HEK293 (cell line): ENCODE measurements around the gene SPO11.

Source experiments
- CTCF ChIA-PET: fragments of 350-600 bp; formaldehyde crosslinking; extraction: SDS; loops from one replicate; lab custom pipeline; 2021; ENCODE audit warnings: antibody characterized with exemption; lab: Yijun Ruan, JAX
- POLR2A ChIA-PET: fragments of 300-600 bp; formaldehyde crosslinking; extraction: SDS; loops from one replicate; lab custom pipeline; 2020; ENCODE audit warnings: antibody characterized with exemption, inconsistent platforms; lab: Yijun Ruan, JAX
- H3K27ac ChIP-seq: fragments of 200-500 bp; sonication (Bioruptor generic); 2 replicates; pipeline ENCODE4 v1.5.1; 2014; ENCODE audit warnings: low read depth, low read length, control low read depth, inconsistent platforms; ENCODE audit errors: extremely low read depth
- H3K36me3 ChIP-seq, 2 experiments: fragments of 200-500 bp in 1 of 2; sonication (Bioruptor generic) in 1 of 2; 1 replicate in 1 of 2; 2 replicates in 1 of 2; pipeline ENCODE4 v1.5.1; 2014 to 2017; ENCODE audit warnings: inconsistent platforms in 2 of 2, low read length in 2 of 2; ENCODE audit not compliant: control insufficient read depth in 2 of 2, insufficient read depth in 1 of 2
- H3K4me1 ChIP-seq: fragments of 200-500 bp; sonication (Bioruptor generic); 2 replicates; pipeline ENCODE4 v1.5.1; 2014; ENCODE audit warnings: mild to moderate bottlenecking, low read length, inconsistent platforms; ENCODE audit not compliant: control insufficient read depth, insufficient read depth
- H3K4me3 ChIP-seq: 2 replicates; pipeline ENCODE4 v1.5.1; 2011; ENCODE audit warnings: low read depth, mild to moderate bottlenecking, control low read depth, low read length, moderate library complexity
- H3K9me3 ChIP-seq: fragments of 200-500 bp; sonication (Bioruptor generic); 2 replicates; pipeline ENCODE4 v1.5.1; 2014; ENCODE audit warnings: low read depth, low read length, inconsistent platforms; ENCODE audit not compliant: control insufficient read depth, insufficient read depth
- BCL11A ChIP-seq: fragments of 450-650 bp; formaldehyde crosslinking; IDR thresholded peaks from 2 replicates; pipeline ENCODE4 v1.5.1; 2016; ENCODE audit warnings: low read depth, missing biosample characterization, missing genetic modification characterization
- GLIS2 ChIP-seq: fragments of 450-650 bp; formaldehyde crosslinking; IDR thresholded peaks from 2 replicates; pipeline ENCODE4 v1.5.1; 2016; ENCODE audit warnings: missing biosample characterization, missing genetic modification characterization
- KLF1 ChIP-seq: fragments of 450-650 bp; formaldehyde crosslinking; IDR thresholded peaks from 2 replicates; pipeline ENCODE4 v1.5.1; 2016; ENCODE audit warnings: missing biosample characterization, missing genetic modification characterization
- SCRT2 ChIP-seq: fragments of 450-650 bp; formaldehyde crosslinking; IDR thresholded peaks from 2 replicates; pipeline ENCODE4 v1.5.1; 2016; ENCODE audit warnings: missing biosample characterization, missing genetic modification characterization
- TRIM28 ChIP-seq: IDR thresholded peaks from 2 replicates; pipeline ENCODE4 v1.6.1; 2011; ENCODE audit warnings: low read length, control low read depth, borderline replicate concordance
- ZNF132 ChIP-seq: fragments of 450-650 bp; formaldehyde crosslinking; IDR thresholded peaks from 2 replicates; pipeline ENCODE4 v1.5.1; 2017; ENCODE audit warnings: missing biosample characterization, missing genetic modification characterization, borderline replicate concordance
- ZNF174 ChIP-seq: fragments of 450-650 bp; formaldehyde crosslinking; IDR thresholded peaks from 2 replicates; pipeline ENCODE4 v1.5.0; 2017; ENCODE audit warnings: missing biosample characterization, mild to moderate bottlenecking, missing genetic modification characterization
- ZNF19 ChIP-seq: fragments of 450-650 bp; formaldehyde crosslinking; IDR thresholded peaks from 2 replicates; pipeline ENCODE4; 2016; ENCODE audit warnings: missing biosample characterization, missing genetic modification characterization, low read depth
- ZNF248 ChIP-seq: fragments of 450-650 bp; formaldehyde crosslinking; IDR thresholded peaks from 2 replicates; pipeline ENCODE4 v1.5.1; 2017; ENCODE audit warnings: missing biosample characterization, missing genetic modification characterization
- ZNF37A ChIP-seq: fragments of 450-650 bp; IDR thresholded peaks from 2 replicates; pipeline ENCODE4 v1.5.1; 2018; ENCODE audit warnings: missing biosample characterization, missing genetic modification characterization
- ZNF404 ChIP-seq: fragments of 450-650 bp; formaldehyde crosslinking; IDR thresholded peaks from 2 replicates; pipeline ENCODE4 v1.5.1; 2017; ENCODE audit warnings: missing biosample characterization, missing genetic modification characterization
- ZNF558 ChIP-seq: fragments of 450-650 bp; formaldehyde crosslinking; IDR thresholded peaks from 2 replicates; pipeline ENCODE4 v1.5.1; 2016; ENCODE audit warnings: missing biosample characterization, missing genetic modification characterization
- ZNF560 ChIP-seq: fragments of 450-650 bp; formaldehyde crosslinking; IDR thresholded peaks from 2 replicates; pipeline ENCODE4 v1.5.1; 2017; ENCODE audit warnings: missing biosample characterization, missing genetic modification characterization, borderline replicate concordance
- ZNF561 ChIP-seq: fragments of 450-650 bp; IDR thresholded peaks from 2 replicates; pipeline ENCODE4 v1.5.1; 2018; ENCODE audit warnings: missing biosample characterization, missing genetic modification characterization, borderline replicate concordance
- ZNF610 ChIP-seq: fragments of 450-650 bp; formaldehyde crosslinking; IDR thresholded peaks from 2 replicates; pipeline ENCODE4 v1.5.1; 2016; ENCODE audit warnings: missing biosample characterization, missing genetic modification characterization, borderline replicate concordance
- ZNF792 ChIP-seq: fragments of 450-650 bp; formaldehyde crosslinking; IDR thresholded peaks from 2 replicates; pipeline ENCODE4 v1.5.1; 2016; ENCODE audit warnings: missing biosample characterization, missing genetic modification characterization
- TF ChIP-seq, protein P1 (sequence below): fragments of 450-650 bp; formaldehyde crosslinking; IDR thresholded peaks from 2 replicates; pipeline ENCODE4 v1.5.1; 2016; ENCODE audit warnings: missing biosample characterization, missing genetic modification characterization
- TF ChIP-seq, protein P2 (sequence below): fragments of 450-650 bp; formaldehyde crosslinking; IDR thresholded peaks from 2 replicates; pipeline ENCODE4 v1.5.1; 2016; ENCODE audit warnings: missing biosample characterization, missing genetic modification characterization, low read depth
- TF ChIP-seq, protein P3 (sequence below): fragments of 450-650 bp; formaldehyde crosslinking; IDR thresholded peaks from 2 replicates; pipeline ENCODE4 v1.5.1; 2016; ENCODE audit warnings: missing biosample characterization, missing genetic modification characterization
- TF ChIP-seq, protein P4 (sequence below): fragments of 450-650 bp; formaldehyde crosslinking; IDR thresholded peaks from 2 replicates; pipeline ENCODE4 v1.5.1; 2016; ENCODE audit warnings: missing biosample characterization, missing genetic modification characterization
- TF ChIP-seq, protein P5 (sequence below): fragments of 450-650 bp; formaldehyde crosslinking; IDR thresholded peaks from 2 replicates; pipeline ENCODE4 v1.5.1; 2016; ENCODE audit warnings: missing biosample characterization, missing genetic modification characterization, borderline replicate concordance

The SPO11 gene

DNA sequence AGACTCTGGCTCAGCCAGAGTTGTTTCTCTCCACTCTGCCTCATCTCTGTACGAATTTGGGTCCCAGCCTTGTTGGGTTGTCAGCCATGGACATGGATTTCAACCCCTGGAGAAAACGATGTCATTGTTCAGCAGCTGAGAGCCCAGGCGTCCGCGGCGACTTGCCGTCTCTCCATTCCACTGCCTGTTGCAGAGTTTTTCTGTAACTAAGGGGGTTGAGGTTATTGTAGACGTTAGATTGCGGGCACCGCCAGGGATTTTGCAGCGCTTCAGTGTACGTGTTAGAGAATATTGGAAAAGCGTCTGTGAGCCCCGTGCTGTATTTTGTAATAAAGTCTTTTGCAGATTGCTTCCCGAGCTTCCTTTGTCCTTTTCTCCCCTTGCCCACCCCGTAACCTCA, 48.5 kb downstream of the SPO11 start (continued):
- TF ChIP-seq ZNF174 (tag by site-specific recombination), result no peak
- TF ChIP-seq ZNF561 (tag by site-specific recombination), result no peak
- TF ChIP-seq ZNF558 (tag by site-specific recombination), result no peak

DNA sequence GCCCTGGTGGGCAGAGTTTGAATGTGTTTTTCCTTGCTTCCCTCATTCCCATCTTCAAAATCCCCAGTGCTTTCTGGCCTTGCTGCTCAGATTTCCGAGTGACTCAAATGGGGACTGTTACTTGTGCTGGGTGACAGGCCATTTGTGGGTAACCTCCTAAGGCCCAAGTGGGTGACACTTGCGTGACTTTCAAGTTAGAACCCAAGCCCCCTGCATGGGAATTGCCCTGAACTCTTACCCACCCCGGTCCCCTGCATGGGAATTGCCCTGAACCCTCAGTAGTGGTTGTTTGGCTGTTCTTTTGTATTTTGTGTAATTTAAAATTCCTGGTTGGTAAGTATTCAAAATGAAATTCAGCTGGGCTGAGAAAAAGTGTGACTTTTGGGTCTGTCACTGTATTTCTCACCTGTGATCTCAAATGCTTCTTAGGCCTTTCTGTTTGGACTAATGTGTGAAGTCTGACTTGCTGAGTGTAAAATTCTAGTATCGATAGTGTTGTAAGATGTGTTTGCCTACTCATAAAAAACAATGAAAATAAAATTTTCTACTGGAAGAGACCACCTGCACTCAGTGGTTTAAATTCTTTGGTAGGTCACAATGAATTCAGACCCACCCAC, 49.2 kb downstream of the SPO11 start:
- ChIA-PET CTCF (interaction anchor here (0.7 to 2.1 kb wide), 3 partner anchors 9 to 117 kb away, joined by 3 to 10 read pairs (median 4); no protein-coding TSS in a partner anchor), POLR2A (no interaction called here)
- Histone ChIP-seq H3K27ac (no peak overlapping the region), H3K36me3 (peaks cover 16 to 76% of the 10 kb centered on the region in 2 experiments), H3K4me1 (no peaks in the 10 kb centered on the region), H3K4me3 (no peak overlapping the region), H3K9me3 (no peaks in the 10 kb centered on the region)
- TF ChIP-seq ZNF19 (tag by site-specific recombination) (no peak), ZNF132 (tag by site-specific recombination) (no peak), ZNF37A (tag by site-specific recombination) (no peak), TRIM28 (no peak), KLF1 (tag by site-specific recombination) (no peak), GLIS2 (no peak), ZNF248 (tag by site-specific recombination) (no peak), ZNF560 (tag by site-specific recombination) (no peak), ZNF792 (no peak), ZNF174 (tag by site-specific recombination) (no peak)
- TF ChIP-seq, protein P1, sequence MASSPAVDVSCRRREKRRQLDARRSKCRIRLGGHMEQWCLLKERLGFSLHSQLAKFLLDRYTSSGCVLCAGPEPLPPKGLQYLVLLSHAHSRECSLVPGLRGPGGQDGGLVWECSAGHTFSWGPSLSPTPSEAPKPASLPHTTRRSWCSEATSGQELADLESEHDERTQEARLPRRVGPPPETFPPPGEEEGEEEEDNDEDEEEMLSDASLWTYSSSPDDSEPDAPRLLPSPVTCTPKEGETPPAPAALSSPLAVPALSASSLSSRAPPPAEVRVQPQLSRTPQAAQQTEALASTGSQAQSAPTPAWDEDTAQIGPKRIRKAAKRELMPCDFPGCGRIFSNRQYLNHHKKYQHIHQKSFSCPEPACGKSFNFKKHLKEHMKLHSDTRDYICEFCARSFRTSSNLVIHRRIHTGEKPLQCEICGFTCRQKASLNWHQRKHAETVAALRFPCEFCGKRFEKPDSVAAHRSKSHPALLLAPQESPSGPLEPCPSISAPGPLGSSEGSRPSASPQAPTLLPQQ (tag by site-specific recombination), result no peak
- TF ChIP-seq, protein P2, sequence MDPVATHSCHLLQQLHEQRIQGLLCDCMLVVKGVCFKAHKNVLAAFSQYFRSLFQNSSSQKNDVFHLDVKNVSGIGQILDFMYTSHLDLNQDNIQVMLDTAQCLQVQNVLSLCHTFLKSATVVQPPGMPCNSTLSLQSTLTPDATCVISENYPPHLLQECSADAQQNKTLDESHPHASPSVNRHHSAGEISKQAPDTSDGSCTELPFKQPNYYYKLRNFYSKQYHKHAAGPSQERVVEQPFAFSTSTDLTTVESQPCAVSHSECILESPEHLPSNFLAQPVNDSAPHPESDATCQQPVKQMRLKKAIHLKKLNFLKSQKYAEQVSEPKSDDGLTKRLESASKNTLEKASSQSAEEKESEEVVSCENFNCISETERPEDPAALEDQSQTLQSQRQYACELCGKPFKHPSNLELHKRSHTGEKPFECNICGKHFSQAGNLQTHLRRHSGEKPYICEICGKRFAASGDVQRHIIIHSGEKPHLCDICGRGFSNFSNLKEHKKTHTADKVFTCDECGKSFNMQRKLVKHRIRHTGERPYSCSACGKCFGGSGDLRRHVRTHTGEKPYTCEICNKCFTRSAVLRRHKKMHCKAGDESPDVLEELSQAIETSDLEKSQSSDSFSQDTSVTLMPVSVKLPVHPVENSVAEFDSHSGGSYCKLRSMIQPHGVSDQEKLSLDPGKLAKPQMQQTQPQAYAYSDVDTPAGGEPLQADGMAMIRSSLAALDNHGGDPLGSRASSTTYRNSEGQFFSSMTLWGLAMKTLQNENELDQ (tag by site-specific recombination), result no peak

DNA sequence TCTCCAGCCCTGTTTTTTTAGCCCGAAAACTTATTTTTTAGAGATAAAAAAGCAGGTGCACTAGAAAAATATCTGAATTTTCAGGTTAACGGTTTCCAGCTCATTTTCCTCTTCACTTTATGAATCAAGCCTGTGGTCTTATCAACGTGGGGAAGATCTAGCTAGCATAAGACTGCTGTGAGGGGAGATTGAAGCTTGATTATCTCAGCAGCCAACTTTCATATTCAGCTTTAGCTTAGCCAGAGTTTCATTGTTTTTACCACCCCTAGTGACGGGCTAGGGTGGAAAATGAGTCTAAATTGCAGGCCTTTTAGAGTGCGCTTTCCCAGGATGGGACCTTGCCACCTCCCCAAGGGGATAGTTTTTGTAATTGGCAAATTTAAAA, 49.7 kb downstream of the SPO11 start:
- CTCF ChIA-PET, result interaction anchor here (0.7 to 2.1 kb wide), 3 partner anchors 9 to 117 kb away, joined by 3 to 10 read pairs (median 4); no protein-coding TSS in a partner anchor
- Histone ChIP-seq H3K4me3 (no peak overlapping the region), H3K9me3 (no peaks in the 10 kb centered on the region), H3K4me1 (no peaks in the 10 kb centered on the region)
- TF ChIP-seq BCL11A (tag by site-specific recombination), result no peak
- TF ChIP-seq, all 188 proteins: peak for 0
- Histone ChIP-seq H3K36me3 (peaks cover 16 to 72% of the 10 kb centered on the region in 2 experiments), H3K27ac (no peak overlapping the region)
- POLR2A ChIA-PET, result no interaction called here

DNA sequence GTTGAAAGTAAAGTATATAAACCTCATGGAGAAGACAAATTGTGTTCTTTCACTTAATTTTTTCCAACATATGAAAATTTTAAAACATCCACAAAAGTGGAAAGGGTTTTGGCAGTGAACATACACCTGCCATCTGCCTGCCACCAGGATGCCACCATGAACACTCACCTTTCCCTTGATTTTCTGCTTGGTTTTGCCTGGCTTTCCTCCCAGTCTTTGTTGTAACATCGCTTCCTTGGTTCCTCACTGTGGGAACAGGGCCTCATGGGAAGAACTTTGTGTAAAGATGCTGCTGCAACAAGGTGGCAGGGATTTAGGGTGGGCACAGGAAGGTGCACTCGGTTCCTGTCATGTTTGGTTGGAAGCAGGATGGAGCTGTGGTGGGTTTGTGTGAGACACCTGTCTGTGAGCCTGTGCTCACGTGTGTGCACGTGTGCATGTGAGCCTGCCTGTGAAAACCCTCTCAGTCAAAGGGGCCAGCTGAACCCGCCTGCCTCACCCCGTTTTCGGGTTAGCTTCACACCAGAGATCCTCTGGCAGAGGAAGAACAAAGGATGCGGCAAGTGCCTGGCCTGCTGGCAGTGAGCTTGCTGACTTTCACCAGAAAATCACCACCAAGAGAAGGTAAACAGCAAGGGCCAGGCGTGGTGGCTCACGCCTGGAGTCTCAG, 50.6 kb downstream of the SPO11 start:
- Histone ChIP-seq H3K27ac (no peak overlapping the region), H3K9me3 (no peaks in the 10 kb centered on the region), H3K4me3 (no peak overlapping the region), H3K4me1 (no peaks in the 10 kb centered on the region), H3K36me3 (peaks cover 13 to 72% of the 10 kb centered on the region in 2 experiments)
- POLR2A ChIA-PET, result no interaction called here
- CTCF ChIA-PET, result interaction anchor here (0.8 to 2.1 kb wide), 4 partner anchors 19 to 116 kb away, joined by 3 to 10 read pairs (median 3); no protein-coding TSS in a partner anchor
- TF ChIP-seq ZNF404 (tag by site-specific recombination), result no peak
- TF ChIP-seq, protein P3, sequence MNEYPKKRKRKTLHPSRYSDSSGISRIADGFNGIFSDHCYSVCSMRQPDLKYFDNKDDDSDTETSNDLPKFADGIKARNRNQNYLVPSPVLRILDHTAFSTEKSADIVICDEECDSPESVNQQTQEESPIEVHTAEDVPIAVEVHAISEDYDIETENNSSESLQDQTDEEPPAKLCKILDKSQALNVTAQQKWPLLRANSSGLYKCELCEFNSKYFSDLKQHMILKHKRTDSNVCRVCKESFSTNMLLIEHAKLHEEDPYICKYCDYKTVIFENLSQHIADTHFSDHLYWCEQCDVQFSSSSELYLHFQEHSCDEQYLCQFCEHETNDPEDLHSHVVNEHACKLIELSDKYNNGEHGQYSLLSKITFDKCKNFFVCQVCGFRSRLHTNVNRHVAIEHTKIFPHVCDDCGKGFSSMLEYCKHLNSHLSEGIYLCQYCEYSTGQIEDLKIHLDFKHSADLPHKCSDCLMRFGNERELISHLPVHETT, result no peak
- TF ChIP-seq ZNF610 (tag by site-specific recombination), result no peak
- TF ChIP-seq, protein P4, sequence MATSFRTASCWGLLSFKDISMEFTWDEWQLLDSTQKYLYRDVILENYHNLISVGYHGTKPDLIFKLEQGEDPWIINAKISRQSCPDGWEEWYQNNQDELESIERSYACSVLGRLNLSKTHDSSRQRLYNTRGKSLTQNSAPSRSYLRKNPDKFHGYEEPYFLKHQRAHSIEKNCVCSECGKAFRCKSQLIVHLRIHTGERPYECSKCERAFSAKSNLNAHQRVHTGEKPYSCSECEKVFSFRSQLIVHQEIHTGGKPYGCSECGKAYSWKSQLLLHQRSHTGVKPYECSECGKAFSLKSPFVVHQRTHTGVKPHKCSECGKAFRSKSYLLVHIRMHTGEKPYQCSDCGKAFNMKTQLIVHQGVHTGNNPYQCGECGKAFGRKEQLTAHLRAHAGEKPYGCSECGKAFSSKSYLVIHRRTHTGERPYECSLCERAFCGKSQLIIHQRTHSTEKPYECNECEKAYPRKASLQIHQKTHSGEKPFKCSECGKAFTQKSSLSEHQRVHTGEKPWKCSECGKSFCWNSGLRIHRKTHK (tag by site-specific recombination), result no peak
- TF ChIP-seq, protein P5, sequence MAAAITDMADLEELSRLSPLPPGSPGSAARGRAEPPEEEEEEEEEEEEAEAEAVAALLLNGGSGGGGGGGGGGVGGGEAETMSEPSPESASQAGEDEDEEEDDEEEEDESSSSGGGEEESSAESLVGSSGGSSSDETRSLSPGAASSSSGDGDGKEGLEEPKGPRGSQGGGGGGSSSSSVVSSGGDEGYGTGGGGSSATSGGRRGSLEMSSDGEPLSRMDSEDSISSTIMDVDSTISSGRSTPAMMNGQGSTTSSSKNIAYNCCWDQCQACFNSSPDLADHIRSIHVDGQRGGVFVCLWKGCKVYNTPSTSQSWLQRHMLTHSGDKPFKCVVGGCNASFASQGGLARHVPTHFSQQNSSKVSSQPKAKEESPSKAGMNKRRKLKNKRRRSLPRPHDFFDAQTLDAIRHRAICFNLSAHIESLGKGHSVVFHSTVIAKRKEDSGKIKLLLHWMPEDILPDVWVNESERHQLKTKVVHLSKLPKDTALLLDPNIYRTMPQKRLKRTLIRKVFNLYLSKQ (tag by site-specific recombination), result no peak
- TF ChIP-seq SCRT2 (tag by site-specific recombination), result no peak
